A549 (cell line): Measurements from ENCODE around the gene TNRC18. TPM values are rescaled to one million over a fixed set of nuclear protein-coding genes. Genes with fewer than 3 reads are reported as not detected.

Experiments used
- ATAC-seq, 2 experiments: fragments of 200-7000 bp in 1 of 2; fragments of >200 bp in 1 of 2; cut with Nextera tagmentation in 1 of 2; cut with Tn5 transposase in 1 of 2; 3 replicates each; pipeline versions ENCODE4 v1.8.0 to v1.9.1; 2018 to 2020; ENCODE audit warnings: mild to moderate bottlenecking in 1 of 2, moderate library complexity in 1 of 2
- CTCF ChIA-PET: fragments of 300-600 bp; sonication (Branson Sonifier 250); formaldehyde crosslinking; extraction: SDS; loops from one replicate; lab custom pipeline; 2021; ENCODE audit warnings: antibody characterized with exemption, inconsistent platforms; lab: Yijun Ruan, JAX
- POLR2A ChIA-PET: fragments of 350-600 bp; formaldehyde crosslinking; extraction: SDS; loops from one replicate; lab custom pipeline; 2021; ENCODE audit warnings: antibody characterized with exemption, inconsistent platforms; lab: Yijun Ruan, JAX
- DNase-seq, 2 experiments: peaks; one replicate each; pipeline versions ENCODE4 v3.0.0 to v3.0.0-alpha.2; 2011 to 2016; ENCODE audit warnings: low read depth in 1 of 2, low spot score in 1 of 2
- FAIRE-seq: peaks from 2 replicates; lab custom pipeline; 2011; peaks lifted over from hg19 to GRCh38; lab: Jason Lieb, UNC
- H3K27ac ChIP-seq, 2 experiments: fragments of >200 bp; sonication (Bioruptor Twin); formaldehyde crosslinking; 3 replicates each; pipeline ENCODE4 v1.5.1; 2016 to 2017
- H3K4me1 ChIP-seq: fragments of >200 bp; sonication (Bioruptor Twin); formaldehyde crosslinking; 3 replicates; pipeline ENCODE4 v1.6.1; 2016
- H3K4me2 ChIP-seq: fragments of >200 bp; sonication (Bioruptor Twin); formaldehyde crosslinking; 3 replicates; pipeline ENCODE4 v1.6.1; 2016
- H3K4me3 ChIP-seq: fragments of >200 bp; sonication (Bioruptor Twin); formaldehyde crosslinking; 3 replicates; pipeline ENCODE4 v1.5.1; 2016
- H3K9me3 ChIP-seq: fragments of >200 bp; sonication (Bioruptor Twin); formaldehyde crosslinking; 3 replicates; pipeline ENCODE4 v1.6.1; 2016
- BCL3 ChIP-seq: fragments of >200 bp; sonication (Bioruptor Twin); formaldehyde crosslinking; IDR thresholded peaks from 3 replicates; pipeline ENCODE4 v1.6.1; 2016
- BHLHE40 ChIP-seq: IDR thresholded peaks from 2 replicates; pipeline ENCODE4 v1.6.1; 2012; ENCODE audit warnings: low read depth, low read length, inconsistent platforms
- CEBPB ChIP-seq, 2 experiments: fragments of >200 bp in 1 of 2; sonication (Bioruptor Twin) in 1 of 2; formaldehyde crosslinking in 1 of 2; IDR thresholded peaks; 2 replicates each; pipeline ENCODE4 v1.6.1; 2012 to 2016
- CTCF ChIP-seq: fragments of >200 bp; sonication (Bioruptor Twin); formaldehyde crosslinking; IDR thresholded peaks from 3 replicates; pipeline ENCODE4 v1.5.1; 2016
- EHF ChIP-seq: fragments of 250-450 bp; sonication (Bioruptor Pico); IDR thresholded peaks from 2 replicates; pipeline ENCODE4 v1.5.0; 2020; ENCODE audit warnings: mild to moderate bottlenecking
- EHMT2 ChIP-seq: fragments of 200-600 bp; sonication (generic); IDR thresholded peaks from 2 replicates; pipeline ENCODE4 v1.6.1; 2016; ENCODE audit warnings: antibody characterized with exemption, low read depth, mild to moderate bottlenecking, moderate library complexity
- HOXA7 ChIP-seq: fragments of 250-450 bp; sonication (Bioruptor Pico); IDR thresholded peaks from 2 replicates; pipeline ENCODE4 v1.5.0; 2020; ENCODE audit warnings: mild to moderate bottlenecking, moderate library complexity
- HOXB13 ChIP-seq: fragments of 250-450 bp; sonication (Bioruptor Pico); IDR thresholded peaks from 2 replicates; pipeline ENCODE4 v1.5.0; 2020; ENCODE audit warnings: low read depth, mild to moderate bottlenecking, moderate library complexity
- HOXB5 ChIP-seq: fragments of 250-450 bp; sonication (Bioruptor Pico); IDR thresholded peaks from 2 replicates; pipeline ENCODE4 v1.5.0; 2020; ENCODE audit warnings: mild to moderate bottlenecking, moderate library complexity
- KDM1A ChIP-seq: fragments of 200-600 bp; sonication (generic); IDR thresholded peaks from 2 replicates; pipeline ENCODE4 v1.6.1; 2016; ENCODE audit warnings: low read depth, mild to moderate bottlenecking
- MAX ChIP-seq: IDR thresholded peaks from 2 replicates; pipeline ENCODE4 v1.6.1; 2012
- MYC ChIP-seq: IDR thresholded peaks from 2 replicates; pipeline ENCODE4 v1.6.1; 2012; ENCODE audit warnings: mild to moderate bottlenecking, inconsistent platforms, low read length, improper control_type of control experiment, borderline replicate concordance
- NR3C1 ChIP-seq: fragments of >200 bp; sonication (Bioruptor Twin); formaldehyde crosslinking; IDR thresholded peaks from 3 replicates; pipeline ENCODE4 v1.6.1; 2017
- PBX3 ChIP-seq: IDR thresholded peaks from 2 replicates; pipeline ENCODE4 v1.6.1; 2012
- PHF8 ChIP-seq: fragments of 200-600 bp; sonication (generic); IDR thresholded peaks from 2 replicates; pipeline ENCODE4 v1.6.1; 2016; ENCODE audit warnings: low read depth, mild to moderate bottlenecking, antibody characterized with exemption, moderate library complexity, borderline replicate concordance
- RFX5 ChIP-seq: fragments of 450-650 bp; IDR thresholded peaks from 2 replicates; pipeline ENCODE4 v1.7.1; 2014; ENCODE audit warnings: antibody characterized with exemption, mild to moderate bottlenecking, moderate library complexity
- TFCP2L1 ChIP-seq: fragments of 250-450 bp; sonication (Bioruptor Pico); IDR thresholded peaks from 2 replicates; pipeline ENCODE4 v1.5.0; 2021; ENCODE audit warnings: mild to moderate bottlenecking
- ZFP36 ChIP-seq: fragments of 450-650 bp; IDR thresholded peaks from 2 replicates; pipeline ENCODE4 v1.6.1; 2014; ENCODE audit warnings: borderline replicate concordance; ENCODE audit not compliant: partially characterized antibody
- WGBS: methylation state at CpG from one replicate; pipeline ENCODE4 v1.1.6; 2017; ENCODE audit errors: missing lambda C conversion rate; 5-methylcytosine and 5-hydroxymethylcytosine counted together
- polyA plus RNA-seq, 4 experiments: library from polyadenylated mRNA; depleted of rRNA in 3 of 4; stranded (reverse); fragments of >200 nt; fragmentation: RNase III in 1 of 4; extraction: RNeasy Plus Mini Kit Qiagen cat#74134 plus additional on column Dnase treatment in 1 of 4; gene quantifications; 2 replicates in 3 of 4; 3 replicates in 1 of 4; pipeline ENCODE4 v1.2.3, GENCODE V29; 2011 to 2017
- TF ChIP-seq, protein P1 (sequence below): IDR thresholded peaks from 2 replicates; pipeline ENCODE4 v1.6.1; 2012; ENCODE audit warnings: low read depth, borderline replicate concordance

The TNRC18 gene
- polyA plus RNA-seq, 2 of the 4 experiments (the other 2 are of a cell fraction): 15.5 to 39.9 TPM

- peaks cover 6% of the 10 kb centered on the region; the same call in 1 of the 3 replicates for H3K4me1 ChIP-seq
- CTCF ChIA-PET: interaction anchor here (0.6 to 1.0 kb wide), 3 partner anchors 14 to 69 kb away, joined by 3 to 4 read pairs (median 3); no protein-coding TSS in a partner anchor
- FAIRE-seq (no peak), ATAC-seq (peak in 1 of 2 experiments; percentile 23; a peak in 1 of 6 replicates), DNase-seq (no peak)
- POLR2A ChIA-PET: no interaction called here
- H3K4me3 ChIP-seq: no peak overlapping the region
- H3K9me3 ChIP-seq: no peaks in the 10 kb centered on the region
- H3K27ac ChIP-seq: no peak overlapping the region
- TF ChIP-seq MYC (no peak), BHLHE40 (no peak), RFX5 (no peak), NR3C1 (no peak), BCL3 (no peak), EHMT2 (no peak), HOXB5 (no peak), PBX3 (no peak), CTCF (no peak), HOXA7 (CRISPR knock-in tag) (no peak), EHF (CRISPR knock-in tag) (no peak)
- 83% methylated on average over 14 of the region's 20 CpGs for WGBS
- H3K4me2 ChIP-seq: no peak overlapping the region
Observed at GRCh38 chr7:5382281-5382892, 41.2 kb downstream of the TNRC18 start.

DNA sequence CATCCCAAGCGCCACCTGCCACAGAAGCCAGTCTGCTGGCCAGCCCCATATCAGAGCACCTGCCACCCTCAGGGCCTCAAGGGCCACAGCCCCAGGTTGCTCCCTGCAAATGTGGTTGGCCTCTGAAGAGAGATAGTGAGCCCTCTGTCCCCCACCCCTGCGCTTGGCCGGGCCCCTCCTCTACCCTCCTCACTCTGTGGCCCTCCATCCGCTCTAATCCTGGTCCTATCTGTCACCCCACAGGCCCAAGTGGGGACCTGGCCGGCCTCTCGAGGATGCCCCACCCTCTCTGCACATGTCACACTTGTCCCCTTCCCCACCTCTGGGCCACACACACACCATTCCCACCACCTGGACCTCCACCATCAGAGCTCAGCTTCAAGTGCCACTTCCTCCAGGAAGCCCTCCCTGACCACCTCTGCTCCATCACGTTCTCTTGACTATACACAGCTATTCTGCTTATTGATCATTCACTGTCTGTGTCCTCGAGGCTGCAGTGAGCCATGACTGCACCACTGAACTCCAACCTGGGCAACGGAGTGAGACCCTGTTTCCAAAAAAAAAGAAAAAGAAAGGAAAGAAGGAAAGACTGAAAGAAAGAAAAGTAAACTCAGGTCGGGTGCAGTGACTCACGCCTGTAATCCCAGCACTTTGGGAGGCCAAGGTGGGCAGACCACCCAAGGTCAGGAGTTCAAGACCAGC is 42.4 kb downstream of the TNRC18 start:
- POLR2A ChIA-PET: no interaction called here
- Histone ChIP-seq H3K4me2 (no peak overlapping the region), H3K4me3 (no peak overlapping the region), H3K27ac (no peak overlapping the region), H3K4me1 (peaks cover 6% of the 10 kb centered on the region; the same call in 1 of the 3 replicates), H3K9me3 (no peaks in the 10 kb centered on the region)
- ATAC-seq (no peak), FAIRE-seq (no peak), DNase-seq (no peak)
- 83% methylated on average over 11 of the region's 11 CpGs for WGBS
- CTCF ChIA-PET: interaction anchor here (0.6 to 1.9 kb wide), 3 partner anchors 15 to 113 kb away, joined by 4 to 10 read pairs (median 4); no protein-coding TSS in a partner anchor
- TF ChIP-seq PBX3 (no peak), BCL3 (no peak), PHF8 (no peak), MAX (no peak), HOXB13 (CRISPR knock-in tag) (no peak), KDM1A (peak; percentile 34; the same call in 1 of the 2 replicates), CEBPB (IDR thresholded peaks at IDR 0.05) (no peak), TFCP2L1 (CRISPR knock-in tag) (no peak), ZFP36 (peak; percentile 96)
- TF ChIP-seq, protein P1, sequence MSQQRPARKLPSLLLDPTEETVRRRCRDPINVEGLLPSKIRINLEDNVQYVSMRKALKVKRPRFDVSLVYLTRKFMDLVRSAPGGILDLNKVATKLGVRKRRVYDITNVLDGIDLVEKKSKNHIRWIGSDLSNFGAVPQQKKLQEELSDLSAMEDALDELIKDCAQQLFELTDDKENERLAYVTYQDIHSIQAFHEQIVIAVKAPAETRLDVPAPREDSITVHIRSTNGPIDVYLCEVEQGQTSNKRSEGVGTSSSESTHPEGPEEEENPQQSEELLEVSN: no peak
